HPDE6-E6E7 (cell line): ENCODE measurements around the gene CRK.
"Not testable (repeated sequence)": the region's sequence is repeated elsewhere in the genome, so short reads cannot be mapped to it uniquely, and the experiment has no call there.

Source experiments
- DNase-seq: peaks from one replicate; pipeline ENCODE4 v3.0.0; 2011; ENCODE audit warnings: missing footprints; ENCODE audit errors: extremely low spot score

Gene CRK

GRCh38 chr17:1467898-1468492, 12.0 kb upstream of the CRK start:
- no peak for DNase-seq

- DNase-seq, result no peak
Observed at GRCh38 chr17:1467258-1467657, 11.2 kb upstream of the CRK start.

GRCh38 chr17:1464186-1464585, 8.2 kb upstream of the CRK start:
- no peak for DNase-seq

- DNase-seq, result no peak
Observed at GRCh38 chr17:1462164-1463112, 6.4 kb upstream of the CRK start.

GRCh38 chr17:1461198-1461944, 5.3 kb upstream of the CRK start:
- no peak for DNase-seq

- DNase-seq, result no peak
Observed at GRCh38 chr17:1460233-1460632, 4.2 kb upstream of the CRK start.

- DNase-seq, result peak; percentile 56
Observed at GRCh38 chr17:1455291-1455796, 688 bp downstream of the CRK start.

- no peak for DNase-seq
Observed at GRCh38 chr17:1454541-1454940, 1.5 kb downstream of the CRK start.

GRCh38 chr17:1453694-1454093, 2.3 kb downstream of the CRK start:
- not testable (repeated sequence) for DNase-seq

- no peak for DNase-seq
Observed at GRCh38 chr17:1452836-1453235, 3.2 kb downstream of the CRK start.

GRCh38 chr17:1450261-1450660, 5.8 kb downstream of the CRK start:
- DNase-seq, result not testable (repeated sequence)

GRCh38 chr17:1449412-1449967, 6.5 kb downstream of the CRK start:
- DNase-seq, result no peak

GRCh38 chr17:1447052-1447451, 9.0 kb downstream of the CRK start:
- no peak for DNase-seq

- DNase-seq, result no peak
Observed at GRCh38 chr17:1446201-1446600, 9.8 kb downstream of the CRK start.

GRCh38 chr17:1445695-1446094, 10.3 kb downstream of the CRK start:
- not testable (repeated sequence) for DNase-seq

- DNase-seq, result not testable (repeated sequence)
Observed at GRCh38 chr17:1442721-1443120, 13.3 kb downstream of the CRK start.

GRCh38 chr17:1442187-1442586, 13.8 kb downstream of the CRK start:
- no peak for DNase-seq

- DNase-seq, result no peak
Observed at GRCh38 chr17:1440921-1441320, 15.1 kb downstream of the CRK start.

GRCh38 chr17:1438593-1439083, 17.4 kb downstream of the CRK start:
- no peak for DNase-seq

- DNase-seq, result no peak
Observed at GRCh38 chr17:1435326-1435725, 20.7 kb downstream of the CRK start.

- DNase-seq, result no peak
Observed at GRCh38 chr17:1434150-1434549, 21.9 kb downstream of the CRK start.

GRCh38 chr17:1431631-1432104, 24.4 kb downstream of the CRK start:
- no peak for DNase-seq
